Tibial artery (tissue), 4 donors: ENCODE measurements around the gene SPRED2.
"Not testable (repeated sequence)": the region's sequence is repeated elsewhere in the genome, so short reads cannot be mapped to it uniquely, and the experiment has no call there.

Source experiments
- DNase-seq, 2 donors: peaks; one replicate each; pipeline ENCODE4 v3.0.0-alpha.2; 2019
- H3K27ac ChIP-seq, 2 donors: fragments of 200-600 bp; sonication (generic) in 1 of 2; 1 replicate in 1 of 2; 2 replicates in 1 of 2; pipeline ENCODE4 v1.5.1; 2018 to 2019; ENCODE audit warnings: mild to moderate bottlenecking in 1 of 2
- H3K27me3 ChIP-seq, 2 donors: fragments of 200-600 bp; sonication (generic) in 1 of 2; one replicate each; pipeline versions ENCODE4 v1.5.1 to v1.6.0; 2016 to 2019
- H3K36me3 ChIP-seq, 3 donors: fragments of 200-600 bp; sonication (generic) in 2 of 3; one replicate each; pipeline ENCODE4 v1.5.1; 2016 to 2019; ENCODE audit warnings: mild to moderate bottlenecking in 2 of 3
- H3K4me1 ChIP-seq, 4 donors: fragments of 200-600 bp; sonication (generic) in 2 of 4; 1 replicate in 3 of 4; 2 replicates in 1 of 4; pipeline ENCODE4 v1.5.1; 2016 to 2019
- H3K4me3 ChIP-seq, 2 donors: fragments of 200-600 bp; sonication (generic) in 1 of 2; 1 replicate in 1 of 2; 2 replicates in 1 of 2; pipeline ENCODE4 v1.5.1; 2018 to 2019; ENCODE audit warnings: mild to moderate bottlenecking in 2 of 2
- H3K9me3 ChIP-seq, 3 donors: fragments of 200-600 bp; sonication (generic) in 1 of 3; one replicate each; pipeline ENCODE4 v1.5.1; 2016 to 2019
- intact Hi-C: fragments of 100-400 bp; cut with DNase I; formaldehyde crosslinking; loops from one replicate; pipeline ENCODE4 v1.15.0; 2023; ENCODE audit warnings: low total_unique reads
- TF ChIP-seq, protein P1 (sequence below), 2 experiments: fragments of 200-600 bp in 1 of 2; fragments of 450-650 bp in 1 of 2; IDR thresholded peaks; one replicate each; pipeline ENCODE4 v1.5.1; 2017 to 2019; ENCODE audit warnings: antibody characterized with exemption in 2 of 2, mild to moderate bottlenecking in 1 of 2, moderate library complexity in 1 of 2

The SPRED2 gene

DNA sequence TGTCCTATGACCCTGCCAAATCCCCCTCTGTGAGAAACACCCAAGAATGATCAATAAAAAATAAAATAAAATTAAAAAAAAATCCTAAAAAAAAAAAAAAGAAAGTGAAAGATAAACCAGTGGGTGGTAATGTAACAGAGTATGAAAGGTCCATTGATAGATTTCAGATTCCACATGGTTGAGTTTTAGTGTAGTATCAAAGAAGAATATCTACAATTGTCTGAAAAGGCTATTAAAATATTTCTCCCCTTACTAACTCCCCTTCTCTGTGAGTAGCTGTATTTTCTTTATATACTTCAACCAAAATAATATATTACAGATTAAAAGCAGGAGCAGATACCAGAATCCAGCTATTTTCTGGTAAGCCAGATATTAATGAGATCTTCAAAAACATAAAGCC lies 92.8 kb downstream of the SPRED2 start:
- H3K9me3 ChIP-seq: no peaks in the 10 kb centered on the region
- TF ChIP-seq, protein P1, sequence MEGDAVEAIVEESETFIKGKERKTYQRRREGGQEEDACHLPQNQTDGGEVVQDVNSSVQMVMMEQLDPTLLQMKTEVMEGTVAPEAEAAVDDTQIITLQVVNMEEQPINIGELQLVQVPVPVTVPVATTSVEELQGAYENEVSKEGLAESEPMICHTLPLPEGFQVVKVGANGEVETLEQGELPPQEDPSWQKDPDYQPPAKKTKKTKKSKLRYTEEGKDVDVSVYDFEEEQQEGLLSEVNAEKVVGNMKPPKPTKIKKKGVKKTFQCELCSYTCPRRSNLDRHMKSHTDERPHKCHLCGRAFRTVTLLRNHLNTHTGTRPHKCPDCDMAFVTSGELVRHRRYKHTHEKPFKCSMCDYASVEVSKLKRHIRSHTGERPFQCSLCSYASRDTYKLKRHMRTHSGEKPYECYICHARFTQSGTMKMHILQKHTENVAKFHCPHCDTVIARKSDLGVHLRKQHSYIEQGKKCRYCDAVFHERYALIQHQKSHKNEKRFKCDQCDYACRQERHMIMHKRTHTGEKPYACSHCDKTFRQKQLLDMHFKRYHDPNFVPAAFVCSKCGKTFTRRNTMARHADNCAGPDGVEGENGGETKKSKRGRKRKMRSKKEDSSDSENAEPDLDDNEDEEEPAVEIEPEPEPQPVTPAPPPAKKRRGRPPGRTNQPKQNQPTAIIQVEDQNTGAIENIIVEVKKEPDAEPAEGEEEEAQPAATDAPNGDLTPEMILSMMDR (IDR thresholded peaks at IDR 0.05): no peak
- no peak overlapping the region for H3K4me3 ChIP-seq
- intact Hi-C loops: no loop called here
- no peak overlapping the region for H3K27ac ChIP-seq
- DNase-seq: no peak
- no peaks in the 10 kb centered on the region for H3K4me1 ChIP-seq
- H3K36me3 ChIP-seq: peaks cover 0 to 5% (median 0%) of the 10 kb centered on the region in 3 donors
- no peaks in the 10 kb centered on the region for H3K27me3 ChIP-seq

DNA sequence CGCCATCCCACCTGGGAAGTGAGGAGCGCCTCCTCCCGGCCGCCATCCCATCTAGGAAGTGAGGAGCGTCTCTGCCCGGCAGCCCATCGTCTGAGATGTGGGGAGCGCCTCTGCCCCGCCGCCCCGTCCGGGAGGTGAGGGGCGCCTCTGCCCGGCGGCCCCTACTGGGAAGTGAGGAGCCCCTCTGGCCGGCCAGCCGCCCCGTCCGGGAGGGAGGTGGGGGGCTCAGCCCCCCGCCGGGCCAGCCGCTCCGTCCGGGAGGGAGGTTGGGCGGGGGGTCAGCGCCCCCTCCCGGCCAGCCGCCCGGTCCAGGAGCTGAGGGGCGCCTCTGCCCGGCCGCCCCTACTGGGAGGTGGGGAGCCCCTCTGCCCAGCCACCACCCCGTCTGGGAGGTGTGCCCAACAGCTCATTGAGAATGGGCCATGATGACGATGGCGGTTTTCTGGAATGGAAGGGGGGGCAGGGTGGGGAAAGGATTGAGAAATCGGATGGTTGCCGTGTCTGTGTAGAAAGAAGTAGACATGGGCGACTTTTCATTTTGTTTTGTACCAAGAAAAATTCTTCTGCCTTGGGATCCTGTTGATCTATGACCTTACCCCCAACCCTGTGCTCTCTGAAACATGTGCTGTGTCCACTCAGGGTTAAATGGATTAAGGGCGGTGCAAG lies 93.4 kb downstream of the SPRED2 start:
- H3K4me1 ChIP-seq, DNase-seq, H3K4me3 ChIP-seq, intact Hi-C loops, H3K9me3 ChIP-seq, H3K27ac ChIP-seq, H3K27me3 ChIP-seq: not testable (repeated sequence)
- H3K36me3 ChIP-seq: peaks cover 0 to 10% (median 6%) of the 10 kb centered on the region in 3 donors

DNA sequence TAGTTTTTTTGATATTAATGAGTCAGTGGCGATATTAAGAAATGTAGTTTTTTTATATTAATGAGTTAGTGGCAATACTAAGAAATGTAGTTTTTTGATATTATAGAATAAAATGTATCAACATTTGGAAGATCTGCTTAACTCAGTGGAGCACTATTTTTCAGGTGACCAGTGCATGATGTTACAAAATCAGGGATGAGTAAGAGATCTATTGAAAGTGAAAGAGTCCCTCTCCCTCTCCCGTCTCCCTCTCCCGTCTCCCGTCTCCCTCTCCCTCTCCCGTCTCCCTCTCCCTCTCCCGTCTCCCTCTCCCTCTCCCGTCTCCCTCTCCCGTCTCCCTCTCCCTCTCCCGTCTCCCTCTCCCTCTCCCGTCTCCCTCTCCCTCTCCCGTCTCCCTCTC lies 94.5 kb downstream of the SPRED2 start:
- H3K4me1 ChIP-seq, DNase-seq, H3K9me3 ChIP-seq, intact Hi-C loops, H3K4me3 ChIP-seq, H3K27me3 ChIP-seq, H3K27ac ChIP-seq: not testable (repeated sequence)
- H3K36me3 ChIP-seq: peaks cover 0 to 17% (median 11%) of the 10 kb centered on the region in 3 donors

DNA sequence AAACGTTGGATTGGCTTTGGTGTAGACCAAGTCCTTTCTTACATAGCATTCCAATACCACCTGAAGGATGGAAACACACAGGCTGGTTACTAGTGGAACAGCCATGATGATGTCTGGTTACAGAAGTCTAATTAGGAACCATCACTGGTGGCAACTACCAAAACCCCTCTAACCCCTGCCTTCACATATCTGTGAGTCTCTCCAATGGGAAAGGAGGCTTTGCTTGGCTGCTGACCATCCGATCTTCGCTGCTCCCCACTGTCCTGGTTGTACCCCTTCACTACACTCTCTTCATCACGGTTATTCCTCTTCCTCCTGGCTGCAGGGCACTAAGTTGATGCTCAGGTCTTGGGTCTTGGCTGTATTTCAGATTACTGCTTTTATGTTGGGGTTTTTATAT lies 97.7 kb downstream of the SPRED2 start:
- Histone ChIP-seq H3K9me3 (no peaks in the 10 kb centered on the region), H3K36me3 (peaks cover 18 to 32% (median 27%) of the 10 kb centered on the region in 3 donors), H3K4me3 (no peak overlapping the region), H3K27me3 (no peaks in the 10 kb centered on the region), H3K4me1 (no peaks in the 10 kb centered on the region), H3K27ac (no peak overlapping the region)
- no peak for DNase-seq
- TF ChIP-seq, protein P1 (IDR thresholded peaks at IDR 0.05): no peak
- intact Hi-C loops: no loop called here

DNA sequence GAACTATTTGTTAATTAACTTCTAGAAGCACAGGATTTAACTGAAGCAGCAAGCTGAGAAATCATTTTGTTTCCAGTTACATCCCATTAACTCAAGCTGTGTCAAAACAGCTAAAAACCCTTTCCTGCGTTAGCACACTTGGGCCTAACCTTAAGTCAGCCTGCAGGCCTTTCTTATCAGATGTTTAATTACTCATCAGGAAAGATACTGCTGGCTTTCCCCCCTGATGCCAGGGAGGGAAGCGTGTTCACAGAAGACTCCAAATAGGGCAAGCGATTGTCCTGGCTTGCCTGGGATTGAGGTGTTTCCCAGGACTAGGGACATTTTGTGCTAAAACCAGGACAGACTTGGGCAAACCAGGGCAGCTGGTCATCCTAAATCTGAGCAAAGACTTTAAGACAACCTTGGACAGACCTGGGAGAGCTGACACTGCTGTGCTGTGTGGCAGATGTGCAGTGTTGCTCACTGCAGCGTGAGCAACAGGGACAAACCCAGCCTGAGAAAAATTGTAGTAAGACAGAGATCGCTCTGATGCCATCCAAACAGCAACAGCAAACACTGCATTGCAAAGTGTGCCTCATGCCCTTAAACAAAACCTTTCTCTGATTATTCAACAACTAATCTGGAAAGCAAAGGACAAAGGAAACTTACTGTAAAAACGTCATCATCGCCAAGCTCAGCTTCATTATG lies 100.9 kb downstream of the SPRED2 start:
- intact Hi-C loops: no loop called here
- no peak overlapping the region for H3K27ac ChIP-seq
- H3K4me1 ChIP-seq: no peaks in the 10 kb centered on the region
- H3K36me3 ChIP-seq: peaks cover 18 to 37% (median 31%) of the 10 kb centered on the region in 3 donors
- no peak for DNase-seq
- TF ChIP-seq, protein P1 (IDR thresholded peaks at IDR 0.05): no peak
- H3K9me3 ChIP-seq: no peaks in the 10 kb centered on the region
- H3K27me3 ChIP-seq: no peaks in the 10 kb centered on the region
- no peak overlapping the region for H3K4me3 ChIP-seq

DNA sequence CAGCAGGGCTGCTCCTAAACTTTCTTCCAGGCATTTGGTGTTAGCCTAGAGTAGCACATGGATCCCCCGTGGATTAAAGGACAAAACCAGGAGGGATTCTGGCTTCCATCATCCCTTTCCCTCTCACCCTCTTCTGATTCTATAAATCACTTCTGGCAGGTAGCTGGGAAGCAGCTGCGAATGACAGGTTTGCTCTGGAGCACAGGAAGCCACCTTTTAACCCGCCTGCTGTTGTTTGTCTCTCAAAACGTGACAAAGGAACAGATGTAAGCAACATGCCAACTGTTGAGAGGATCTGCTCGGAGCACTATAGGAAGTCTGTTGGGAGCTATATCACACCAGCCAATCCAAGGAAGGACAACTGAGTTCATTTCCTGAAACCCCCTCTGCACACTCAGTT lies 102.9 kb downstream of the SPRED2 start:
- H3K27ac ChIP-seq: no peak overlapping the region
- no peak for DNase-seq
- no peaks in the 10 kb centered on the region for H3K9me3 ChIP-seq
- peaks cover 18 to 37% (median 37%) of the 10 kb centered on the region in 3 donors for H3K36me3 ChIP-seq
- intact Hi-C loops: no loop called here
- TF ChIP-seq, protein P1 (IDR thresholded peaks at IDR 0.05): no peak
- H3K27me3 ChIP-seq: no peaks in the 10 kb centered on the region
- H3K4me1 ChIP-seq: no peaks in the 10 kb centered on the region
- H3K4me3 ChIP-seq: no peak overlapping the region
